Osteocyte (in vitro differentiated cells): Measurements from ENCODE around the gene NRP2. TPM values are rescaled to one million over a fixed set of nuclear protein-coding genes. Genes with fewer than 3 reads are reported as not detected.
A peak's percentile ranks its signal among the peaks of the same experiment; 100 is the strongest.

ENCODE experiments used
- DNase-seq: peaks from one replicate; pipeline ENCODE4 v3.0.0; 2021; ENCODE audit warnings: mixed read lengths; ENCODE audit not compliant: unreplicated experiment; ENCODE audit errors: extremely low spot score
- H3K27ac Mint-ChIP-seq: one replicate; pipeline ENCODE4 v1.8.0; 2021; ENCODE audit warnings: mild to moderate bottlenecking, mixed read lengths; ENCODE audit not compliant: unreplicated experiment
- H3K27me3 Mint-ChIP-seq: one replicate; pipeline ENCODE4 v1.8.0; 2021; ENCODE audit warnings: mixed read lengths; ENCODE audit not compliant: unreplicated experiment
- H3K36me3 Mint-ChIP-seq: one replicate; pipeline ENCODE4 v1.8.0; 2021; ENCODE audit warnings: mixed read lengths; ENCODE audit not compliant: unreplicated experiment
- H3K4me1 Mint-ChIP-seq: one replicate; pipeline ENCODE4 v1.8.0; 2021; ENCODE audit warnings: mixed read lengths; ENCODE audit not compliant: unreplicated experiment
- H3K4me3 Mint-ChIP-seq: one replicate; pipeline ENCODE4 v1.8.0; 2021; ENCODE audit warnings: mild to moderate bottlenecking, moderate library complexity, mixed read lengths; ENCODE audit not compliant: unreplicated experiment
- H3K9me3 Mint-ChIP-seq: one replicate; pipeline ENCODE4 v1.8.0; 2021; ENCODE audit warnings: mixed read lengths; ENCODE audit not compliant: unreplicated experiment
- total RNA-seq: library from RNA; stranded (reverse); gene quantifications from 2 replicates; pipeline ENCODE4 v1.2.1, GENCODE V29; 2021
- TF ChIP-seq, protein P1 (sequence below): fragments of 200-600 bp; sonication (generic); IDR thresholded peaks from 2 replicates; pipeline ENCODE4 v1.5.0; 2021; ENCODE audit warnings: antibody characterized with exemption, mild to moderate bottlenecking, moderate library complexity

The NRP2 gene
- total RNA-seq, 1 donor from 2014 or later, result 52.4 TPM

DNA sequence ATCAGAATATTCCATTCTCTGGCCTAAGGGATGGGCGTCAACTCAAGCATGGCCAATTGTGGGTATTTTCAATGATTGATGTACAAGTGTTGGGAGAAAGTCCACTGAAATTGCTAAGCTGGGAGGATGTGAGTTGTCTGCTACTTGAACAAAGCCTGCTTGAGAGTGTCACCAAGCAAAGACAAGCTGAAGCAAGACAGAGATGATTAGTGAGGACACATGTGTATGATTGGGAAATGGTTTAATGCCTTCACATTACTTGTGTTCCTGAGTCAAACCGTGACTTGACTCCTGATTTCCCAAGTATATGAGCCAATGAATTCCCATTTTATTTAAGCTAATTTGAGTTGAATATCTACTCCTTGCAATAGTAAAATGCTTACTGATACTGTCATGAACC, 23.7 kb upstream of the NRP2 start:
- no peaks in the 10 kb centered on the region for H3K36me3 Mint-ChIP-seq
- H3K4me1 Mint-ChIP-seq, result peaks cover 15% of the 10 kb centered on the region
- H3K27ac Mint-ChIP-seq, result no peak overlapping the region
- no peaks in the 10 kb centered on the region for H3K9me3 Mint-ChIP-seq
- DNase-seq, result no peak
- no peaks in the 10 kb centered on the region for H3K27me3 Mint-ChIP-seq
- TF ChIP-seq, protein P1, sequence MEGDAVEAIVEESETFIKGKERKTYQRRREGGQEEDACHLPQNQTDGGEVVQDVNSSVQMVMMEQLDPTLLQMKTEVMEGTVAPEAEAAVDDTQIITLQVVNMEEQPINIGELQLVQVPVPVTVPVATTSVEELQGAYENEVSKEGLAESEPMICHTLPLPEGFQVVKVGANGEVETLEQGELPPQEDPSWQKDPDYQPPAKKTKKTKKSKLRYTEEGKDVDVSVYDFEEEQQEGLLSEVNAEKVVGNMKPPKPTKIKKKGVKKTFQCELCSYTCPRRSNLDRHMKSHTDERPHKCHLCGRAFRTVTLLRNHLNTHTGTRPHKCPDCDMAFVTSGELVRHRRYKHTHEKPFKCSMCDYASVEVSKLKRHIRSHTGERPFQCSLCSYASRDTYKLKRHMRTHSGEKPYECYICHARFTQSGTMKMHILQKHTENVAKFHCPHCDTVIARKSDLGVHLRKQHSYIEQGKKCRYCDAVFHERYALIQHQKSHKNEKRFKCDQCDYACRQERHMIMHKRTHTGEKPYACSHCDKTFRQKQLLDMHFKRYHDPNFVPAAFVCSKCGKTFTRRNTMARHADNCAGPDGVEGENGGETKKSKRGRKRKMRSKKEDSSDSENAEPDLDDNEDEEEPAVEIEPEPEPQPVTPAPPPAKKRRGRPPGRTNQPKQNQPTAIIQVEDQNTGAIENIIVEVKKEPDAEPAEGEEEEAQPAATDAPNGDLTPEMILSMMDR, result no peak
- H3K4me3 Mint-ChIP-seq, result no peak overlapping the region

DNA sequence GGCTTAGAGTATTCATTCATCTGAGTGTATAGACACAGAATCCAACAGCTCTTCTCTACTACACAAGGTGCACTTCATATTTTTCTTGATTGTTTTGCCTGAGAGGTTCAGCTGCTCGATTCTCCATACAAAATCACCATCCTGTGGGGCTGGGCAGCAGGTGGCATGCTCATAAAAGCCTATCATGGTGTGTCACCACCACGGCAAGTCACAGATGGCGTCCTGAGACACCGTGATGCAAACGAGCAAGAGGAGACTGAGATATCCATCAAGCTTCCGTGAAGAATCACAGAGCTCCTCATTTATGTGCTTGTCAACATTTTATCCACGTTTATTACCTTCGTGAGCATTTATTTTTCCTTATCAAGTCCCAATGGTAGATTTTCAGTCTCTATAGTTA, 22.4 kb upstream of the NRP2 start:
- Mint-ChIP-seq H3K27ac (no peak overlapping the region), H3K4me3 (no peak overlapping the region), H3K27me3 (no peaks in the 10 kb centered on the region), H3K36me3 (no peaks in the 10 kb centered on the region), H3K9me3 (no peaks in the 10 kb centered on the region), H3K4me1 (peaks cover 15% of the 10 kb centered on the region)
- no peak for DNase-seq
- TF ChIP-seq, protein P1, result no peak

DNA sequence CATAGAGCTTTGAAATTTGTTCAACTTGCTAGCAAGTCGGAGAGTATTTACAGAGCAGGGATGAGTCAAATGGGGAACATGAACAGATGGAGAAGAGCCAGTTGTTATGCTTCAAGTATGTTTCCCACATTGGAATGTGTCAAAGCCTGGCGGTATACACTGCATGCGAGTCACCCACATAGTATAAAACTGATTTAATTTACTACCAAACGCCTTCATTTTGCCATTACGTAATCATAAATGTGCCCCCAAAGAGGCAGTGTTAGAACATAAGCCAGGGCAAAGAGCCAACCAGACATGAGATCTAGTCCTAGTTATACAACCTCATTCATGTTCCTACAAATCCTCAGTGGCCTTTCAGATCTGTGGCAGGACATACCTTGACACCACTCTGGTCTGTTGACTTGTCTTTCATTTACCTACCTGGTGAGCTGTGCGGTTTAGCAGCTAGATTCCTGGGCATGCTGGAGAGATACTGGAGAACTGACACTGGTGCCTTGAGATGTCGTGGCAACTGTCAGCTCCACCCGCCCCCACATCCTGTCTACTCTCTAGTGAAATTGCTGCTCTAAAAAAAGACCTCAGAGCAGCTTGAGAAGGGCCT, 21.7 kb upstream of the NRP2 start:
- TF ChIP-seq, protein P1, result no peak
- Mint-ChIP-seq H3K4me1 (peaks cover 15% of the 10 kb centered on the region), H3K36me3 (no peaks in the 10 kb centered on the region), H3K4me3 (peak overlapping the region; percentile 11), H3K27ac (peak overlapping the region; percentile 55), H3K9me3 (no peaks in the 10 kb centered on the region), H3K27me3 (no peaks in the 10 kb centered on the region)
- no peak for DNase-seq

DNA sequence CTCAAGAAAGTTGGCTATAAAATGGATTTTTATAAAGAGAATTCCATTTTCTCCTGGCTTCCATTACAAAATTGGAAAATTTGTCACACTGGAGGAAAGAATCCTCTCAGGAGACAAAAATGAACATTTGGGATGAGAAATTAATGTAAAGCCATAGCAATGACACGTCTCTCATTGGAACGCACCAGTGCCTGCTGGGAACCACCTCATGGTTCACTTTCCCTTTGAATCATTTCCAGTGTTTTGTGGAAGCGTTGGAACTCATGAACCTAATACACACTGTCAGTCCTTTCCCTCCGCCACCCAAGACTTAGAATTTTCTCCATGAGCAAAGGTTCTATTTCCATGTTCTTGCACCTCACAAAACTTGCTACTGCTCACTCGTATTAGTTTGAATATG, 21.0 kb upstream of the NRP2 start:
- H3K36me3 Mint-ChIP-seq, result no peaks in the 10 kb centered on the region
- H3K9me3 Mint-ChIP-seq, result peaks cover 2% of the 10 kb centered on the region
- TF ChIP-seq, protein P1, result no peak
- peaks cover 15% of the 10 kb centered on the region for H3K4me1 Mint-ChIP-seq
- H3K27ac Mint-ChIP-seq, result no peak overlapping the region
- H3K4me3 Mint-ChIP-seq, result no peak overlapping the region
- DNase-seq, result no peak
- H3K27me3 Mint-ChIP-seq, result no peaks in the 10 kb centered on the region

DNA sequence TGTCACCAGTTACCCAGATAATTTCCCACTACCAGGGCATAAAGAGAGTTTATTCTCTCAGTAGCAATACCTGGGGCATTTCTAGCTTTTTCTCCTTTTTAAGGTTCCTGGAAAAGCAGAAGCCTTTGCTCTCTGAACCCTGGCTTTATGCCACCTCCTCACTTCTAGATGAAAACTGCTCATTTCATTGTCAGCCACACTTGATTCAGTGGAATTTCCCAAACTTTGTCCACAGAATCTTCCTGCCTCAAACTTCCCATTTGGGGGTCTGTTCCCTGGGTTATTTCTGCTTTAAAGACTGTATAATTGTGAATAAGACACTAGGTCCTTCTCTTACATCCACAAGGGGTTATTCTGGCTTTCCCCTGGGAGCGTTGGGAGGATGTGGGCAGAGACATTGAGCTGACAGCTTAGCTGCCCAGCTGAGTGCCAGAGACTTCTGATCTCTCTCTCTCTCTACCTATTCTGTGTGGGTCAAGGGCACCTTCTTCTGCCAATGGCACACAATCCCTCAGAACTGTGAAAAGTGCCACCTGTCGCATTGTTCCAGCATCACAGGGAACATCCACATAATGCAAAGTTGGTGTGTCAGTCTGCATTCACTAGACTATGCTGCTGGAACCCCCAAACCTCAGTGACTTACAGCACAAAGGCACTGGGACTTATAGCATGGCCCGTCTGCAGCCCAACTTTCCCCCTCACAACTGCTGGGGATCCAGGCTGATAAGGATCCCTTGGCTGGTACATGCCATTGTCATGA, 19.9 kb upstream of the NRP2 start:
- Mint-ChIP-seq H3K4me1 (peaks cover 15% of the 10 kb centered on the region), H3K9me3 (peaks cover 5% of the 10 kb centered on the region), H3K27ac (no peak overlapping the region), H3K36me3 (no peaks in the 10 kb centered on the region), H3K27me3 (no peaks in the 10 kb centered on the region), H3K4me3 (no peak overlapping the region)
- no peak for DNase-seq
- TF ChIP-seq, protein P1, result no peak
